Measurements from ENCODE around the gene SS18L1. TPM values are rescaled to one million over a fixed set of nuclear protein-coding genes. Genes with fewer than 3 reads are reported as not detected.

SS18L1 gene
- total RNA-seq, 1 experiment from 2014 or later: 29.0 TPM

GRCh38 chr20:62149532-62150309, 6.2 kb downstream of the SS18L1 start:
- no peak overlapping the region for H3K4me2 ChIP-seq
- no TSS peak for BruUV-seq (replicated peaks)
- intact Hi-C loops (cut with micrococcal nuclease; ENCODE audit: unreplicated experiment): no loop called here
- no peak for DNase-seq
- peaks cover 15% of the 10 kb centered on the region for H3K4me1 ChIP-seq (replicated peaks; ENCODE audit: insufficient read depth)
- 0 out of 2 replicates have a peak, but pooled peaks cover 5% of the 10 kb centered on the region for H3K36me3 ChIP-seq (ENCODE audit: low read depth)
- ChIA-PET POLR2A (ENCODE audit: unreplicated experiment) (no interaction called here), CTCF (no interaction called here)
- H3K27me3 ChIP-seq (ENCODE audit: insufficient read depth, low read depth): no peaks in the 10 kb centered on the region
- H3K9me3 ChIP-seq (ENCODE audit: insufficient read depth, low read depth): no peaks in the 10 kb centered on the region
- H3K9me2 ChIP-seq (ENCODE audit: insufficient read depth): no peaks in the 10 kb centered on the region
- no peak overlapping the region for H3K4me3 ChIP-seq
- peaks cover 12% of the 10 kb centered on the region for H3F3A ChIP-seq (ENCODE audit: insufficient read depth, low read depth)
- no peak overlapping the region for H3K27ac ChIP-seq
- peaks cover 96% of the 10 kb centered on the region for H3K79me2 ChIP-seq (ENCODE audit: low read depth)
- H4K20me1 ChIP-seq (ENCODE audit: insufficient read depth): peaks cover 65% of the 10 kb centered on the region
- H2AFZ ChIP-seq: no peak overlapping the region
- TF ChIP-seq EZH2 (IDR thresholded peaks at IDR 0.05; ENCODE audit: low read depth) (no peak), CTCF (conservative IDR thresholded peaks at IDR 0.05) (no peak)

GRCh38 chr20:62150310-62150575, 6.7 kb downstream of the SS18L1 start:
- ChIA-PET POLR2A (ENCODE audit: unreplicated experiment) (no interaction called here), CTCF (no interaction called here)
- DNase-seq: no peak
- BruUV-seq (replicated peaks): no TSS peak
- Histone ChIP-seq H3K9me3 (ENCODE audit: insufficient read depth, low read depth) (no peaks in the 10 kb centered on the region), H3K4me3 (no peak overlapping the region), H3K27me3 (ENCODE audit: insufficient read depth, low read depth) (no peaks in the 10 kb centered on the region), H3K4me2 (no peak overlapping the region), H3F3A (ENCODE audit: insufficient read depth, low read depth) (peaks cover 17% of the 10 kb centered on the region), H3K79me2 (ENCODE audit: low read depth) (peaks cover 96% of the 10 kb centered on the region), H4K20me1 (ENCODE audit: insufficient read depth) (peaks cover 65% of the 10 kb centered on the region), H2AFZ (no peak overlapping the region), H3K9me2 (ENCODE audit: insufficient read depth) (no peaks in the 10 kb centered on the region), H3K4me1 (replicated peaks; ENCODE audit: insufficient read depth) (peaks cover 15% of the 10 kb centered on the region), H3K36me3 (ENCODE audit: low read depth) (0 out of 2 replicates have a peak, but pooled peaks cover 5% of the 10 kb centered on the region), H3K27ac (no peak overlapping the region)
- TF ChIP-seq EZH2 (IDR thresholded peaks at IDR 0.05; ENCODE audit: low read depth) (no peak), CTCF (conservative IDR thresholded peaks at IDR 0.05) (no peak)
- intact Hi-C loops (cut with micrococcal nuclease; ENCODE audit: unreplicated experiment): no loop called here

GRCh38 chr20:62151225-62151624, 7.7 kb downstream of the SS18L1 start:
- POLR2A ChIA-PET (ENCODE audit: unreplicated experiment): no interaction called here

More at GRCh38 chr20:62151225-62151624, 7.7 kb downstream of the SS18L1 start:
- CTCF ChIA-PET: no interaction called here
- no peak for DNase-seq
- no TSS peak for BruUV-seq (replicated peaks)
- no peak overlapping the region for H3K4me2 ChIP-seq
- no peak overlapping the region for H3K4me3 ChIP-seq
- H3K9me3 ChIP-seq (ENCODE audit: insufficient read depth, low read depth): no peaks in the 10 kb centered on the region
- H3K79me2 ChIP-seq (ENCODE audit: low read depth): peaks cover 92% of the 10 kb centered on the region
- no peak overlapping the region for H3K27ac ChIP-seq
- intact Hi-C loops (cut with micrococcal nuclease; ENCODE audit: unreplicated experiment): no loop called here
- H3F3A ChIP-seq (ENCODE audit: insufficient read depth, low read depth): peaks cover 25% of the 10 kb centered on the region
- H3K9me2 ChIP-seq (ENCODE audit: insufficient read depth): no peaks in the 10 kb centered on the region
- 0 out of 2 replicates have a peak, but pooled peaks cover 5% of the 10 kb centered on the region for H3K36me3 ChIP-seq (ENCODE audit: low read depth)
- H3K27me3 ChIP-seq (ENCODE audit: insufficient read depth, low read depth): no peaks in the 10 kb centered on the region
- no peak overlapping the region for H2AFZ ChIP-seq
- TF ChIP-seq CTCF (conservative IDR thresholded peaks at IDR 0.05) (no peak), EZH2 (IDR thresholded peaks at IDR 0.05; ENCODE audit: low read depth) (no peak)
- peaks cover 22% of the 10 kb centered on the region for H3K4me1 ChIP-seq (replicated peaks; ENCODE audit: insufficient read depth)
- peaks cover 62% of the 10 kb centered on the region for H4K20me1 ChIP-seq (ENCODE audit: insufficient read depth)
